ENCODE results near the gene TMEM150B. TPM values are rescaled to one million over a fixed set of nuclear protein-coding genes. Genes with fewer than 3 reads are reported as not detected.

Gene TMEM150B
- total and polyA plus RNA-seq, 8 donors = 0.18 to 15.8 (median 1.1) TPM; not detected in 2

DNA sequence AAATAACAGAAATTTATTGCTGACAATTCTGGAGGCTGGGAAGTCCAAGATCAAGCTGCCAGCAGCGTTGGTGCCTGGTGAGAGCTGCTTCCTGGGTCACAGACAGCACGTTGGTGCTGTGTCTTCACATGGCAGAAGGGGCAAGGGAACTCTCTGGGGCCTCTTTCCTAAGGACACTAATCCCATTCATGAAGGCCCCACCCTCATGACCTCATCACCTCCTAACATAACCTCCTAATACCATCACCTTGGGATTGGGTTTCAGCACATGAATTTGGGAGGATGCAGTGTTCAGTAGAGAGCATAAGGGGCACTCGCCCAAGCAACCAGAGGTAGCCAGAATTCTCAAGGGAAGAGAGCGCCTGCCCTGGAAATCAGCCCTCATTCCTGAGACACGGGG lies 15.7 kb downstream of the TMEM150B start:
- WGBS, 5 donors = 88 to 94% (median 89%) methylated on average over 5 of the region's 5 CpGs
- intact Hi-C loops (cut with DNase I; ENCODE audit: low total_unique reads) = loop anchor here (10.0 kb wide), 1 partner anchor 105 kb away; no protein-coding TSS in a partner anchor

DNA sequence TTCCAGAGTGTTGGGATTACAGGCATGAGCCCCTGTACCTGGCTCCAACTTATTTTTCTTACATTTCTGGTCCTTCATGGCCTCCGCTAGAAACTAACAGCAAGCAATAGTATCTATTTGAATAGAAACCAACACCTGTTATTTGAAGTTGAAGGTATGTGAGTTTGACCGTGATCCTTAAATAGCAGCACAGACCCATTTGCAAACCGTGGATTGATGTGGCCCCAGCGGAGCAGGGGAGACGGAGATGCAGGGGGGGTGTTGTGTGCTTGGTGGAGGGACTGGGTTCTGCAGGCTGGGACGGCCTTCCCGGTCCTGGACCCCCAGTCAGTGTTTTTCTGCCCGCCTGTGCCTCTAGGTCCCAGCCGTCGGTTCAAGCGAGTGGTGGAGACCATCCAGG lies 16.9 kb downstream of the TMEM150B start:
- peaks cover 0 to 53% (median 23%) of the 10 kb centered on the region in 4 donors for H3K36me3 ChIP-seq
- WGBS, 5 donors = 76 to 93% (median 84%) methylated on average over 7 to 11 of the region's 11 CpGs
- no peak for TF ChIP-seq POLR2A (IDR thresholded peaks at IDR 0.05)
- TF ChIP-seq POLR2AphosphoS5 (IDR thresholded peaks at IDR 0.05) = no peak
- TF ChIP-seq EP300 (IDR thresholded peaks at IDR 0.05) = no peak
- TF ChIP-seq, protein P1, sequence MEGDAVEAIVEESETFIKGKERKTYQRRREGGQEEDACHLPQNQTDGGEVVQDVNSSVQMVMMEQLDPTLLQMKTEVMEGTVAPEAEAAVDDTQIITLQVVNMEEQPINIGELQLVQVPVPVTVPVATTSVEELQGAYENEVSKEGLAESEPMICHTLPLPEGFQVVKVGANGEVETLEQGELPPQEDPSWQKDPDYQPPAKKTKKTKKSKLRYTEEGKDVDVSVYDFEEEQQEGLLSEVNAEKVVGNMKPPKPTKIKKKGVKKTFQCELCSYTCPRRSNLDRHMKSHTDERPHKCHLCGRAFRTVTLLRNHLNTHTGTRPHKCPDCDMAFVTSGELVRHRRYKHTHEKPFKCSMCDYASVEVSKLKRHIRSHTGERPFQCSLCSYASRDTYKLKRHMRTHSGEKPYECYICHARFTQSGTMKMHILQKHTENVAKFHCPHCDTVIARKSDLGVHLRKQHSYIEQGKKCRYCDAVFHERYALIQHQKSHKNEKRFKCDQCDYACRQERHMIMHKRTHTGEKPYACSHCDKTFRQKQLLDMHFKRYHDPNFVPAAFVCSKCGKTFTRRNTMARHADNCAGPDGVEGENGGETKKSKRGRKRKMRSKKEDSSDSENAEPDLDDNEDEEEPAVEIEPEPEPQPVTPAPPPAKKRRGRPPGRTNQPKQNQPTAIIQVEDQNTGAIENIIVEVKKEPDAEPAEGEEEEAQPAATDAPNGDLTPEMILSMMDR (IDR thresholded peaks at IDR 0.05) = no peak
- no peaks in the 10 kb centered on the region for H3K9me3 ChIP-seq
- intact Hi-C loops (cut with DNase I; ENCODE audit: low total_unique reads) = loop anchor here (10.0 kb wide), 1 partner anchor 107 kb away; no protein-coding TSS in a partner anchor
- H3K4me1 ChIP-seq = no peaks in the 10 kb centered on the region
- DNase-seq = no peak
- no peak overlapping the region for H3K27ac ChIP-seq
- H3K27me3 ChIP-seq = no peaks in the 10 kb centered on the region
- no peak overlapping the region for H3K4me3 ChIP-seq

More for the DNA sequence above, 15.7 kb downstream of the TMEM150B start:
- Histone ChIP-seq H3K36me3 (peaks cover 0 to 45% (median 18%) of the 10 kb centered on the region in 4 donors), H3K4me3 (no peak overlapping the region), H3K27me3 (no peaks in the 10 kb centered on the region), H3K27ac (no peak overlapping the region), H3K9me3 (no peaks in the 10 kb centered on the region), H3K4me1 (no peaks in the 10 kb centered on the region)
- TF ChIP-seq EP300 (IDR thresholded peaks at IDR 0.05) (no peak), POLR2A (IDR thresholded peaks at IDR 0.05) (no peak), POLR2AphosphoS5 (IDR thresholded peaks at IDR 0.05) (no peak)
- TF ChIP-seq, protein P1 (IDR thresholded peaks at IDR 0.05) = no peak
- no peak for DNase-seq

DNA sequence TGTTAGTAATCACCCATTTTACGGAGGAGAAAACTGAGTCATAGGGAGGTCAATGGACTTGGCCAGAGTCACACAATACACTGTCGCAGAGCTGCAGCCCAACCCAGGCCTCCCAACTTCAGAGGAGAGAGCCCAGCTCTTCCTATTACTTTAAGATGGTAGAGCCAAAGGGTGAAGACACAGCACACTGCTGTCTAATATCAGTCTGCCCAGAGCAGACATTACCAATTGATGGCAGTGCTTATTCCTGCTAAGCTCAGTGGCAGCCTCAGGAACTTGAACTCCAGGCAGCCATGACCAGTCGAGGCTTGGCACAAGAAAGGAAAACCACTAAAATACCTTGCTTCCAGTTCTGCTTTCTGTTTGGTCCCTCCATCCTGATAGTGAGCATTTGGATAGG lies 18.4 kb downstream of the TMEM150B start:
- no peak for DNase-seq
- intact Hi-C loops (cut with DNase I; ENCODE audit: low total_unique reads) = loop anchor here (10.0 kb wide), 1 partner anchor 108 kb away; no protein-coding TSS in a partner anchor
- Histone ChIP-seq H3K4me1 (peaks cover 5 to 7% (median 6%) of the 10 kb centered on the region in 4 donors), H3K36me3 (peaks cover 0 to 61% (median 27%) of the 10 kb centered on the region in 4 donors), H3K27me3 (no peaks in the 10 kb centered on the region), H3K27ac (no peak overlapping the region), H3K9me3 (no peaks in the 10 kb centered on the region), H3K4me3 (no peak overlapping the region)
- 68 to 80% (median 75%) methylated on average over 3 of the region's 3 CpGs for WGBS, 5 donors
- TF ChIP-seq EP300 (IDR thresholded peaks at IDR 0.05) (no peak), POLR2A (IDR thresholded peaks at IDR 0.05) (no peak), POLR2AphosphoS5 (IDR thresholded peaks at IDR 0.05) (no peak)
- TF ChIP-seq, protein P1 (IDR thresholded peaks at IDR 0.05) = no peak

DNA sequence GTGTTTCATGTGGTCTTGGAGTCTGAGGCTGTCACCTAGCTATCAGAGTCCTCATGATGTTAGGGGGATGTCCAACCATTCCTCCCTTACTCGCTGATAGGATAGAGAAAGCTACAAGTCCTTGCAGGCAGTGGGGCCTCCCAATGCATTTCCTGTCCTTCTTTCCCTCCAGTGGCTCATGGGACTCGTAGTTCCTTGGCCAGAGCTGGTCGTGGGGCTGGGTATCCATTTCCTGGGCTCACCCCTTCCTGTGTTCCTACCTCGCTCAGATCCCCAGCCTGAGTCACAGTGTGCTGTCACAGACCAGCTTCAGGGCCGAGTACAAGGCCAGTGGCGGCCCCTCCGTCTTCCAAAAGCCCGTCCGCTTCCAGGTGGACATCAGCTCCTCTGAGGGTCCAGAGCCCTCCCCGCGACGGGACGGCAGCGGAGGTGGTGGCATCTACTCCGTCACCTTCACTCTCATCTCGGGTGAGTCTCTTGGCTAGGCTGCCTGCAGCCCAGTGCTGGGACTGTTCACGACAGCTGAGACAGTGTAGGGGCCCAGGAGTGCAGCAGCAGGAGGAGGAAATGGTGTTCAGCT lies 19.1 kb downstream of the TMEM150B start:
- WGBS, 5 donors = 88 to 93% (median 90%) methylated on average over 17 of the region's 17 CpGs
- peaks cover 7 to 12% (median 12%) of the 10 kb centered on the region in 4 donors for H3K4me1 ChIP-seq
- DNase-seq = no peak
- intact Hi-C loops (cut with DNase I; ENCODE audit: low total_unique reads) = loop anchor here (10.0 kb wide), 1 partner anchor 109 kb away; no protein-coding TSS in a partner anchor
- no peaks in the 10 kb centered on the region for H3K9me3 ChIP-seq
- H3K36me3 ChIP-seq = peaks cover 0 to 61% (median 27%) of the 10 kb centered on the region in 4 donors
- no peaks in the 10 kb centered on the region for H3K27me3 ChIP-seq
- H3K27ac ChIP-seq = no peak overlapping the region
- H3K4me3 ChIP-seq = no peak overlapping the region
- TF ChIP-seq POLR2AphosphoS5 (IDR thresholded peaks at IDR 0.05) (no peak), EP300 (IDR thresholded peaks at IDR 0.05) (no peak), POLR2A (IDR thresholded peaks at IDR 0.05) (no peak)
- TF ChIP-seq, protein P1 (IDR thresholded peaks at IDR 0.05) = no peak
